GF-D8 (cell line): ENCODE data around the gene MUSK.
"Not testable (repeated sequence)": the region's sequence is repeated elsewhere in the genome, so short reads cannot be mapped to it uniquely, and the experiment has no call there.

Experiments used
- DNase-seq: peaks from one replicate; lab custom pipeline; 2025; lab: John Stamatoyannopoulos, UW

MUSK gene

DNA sequence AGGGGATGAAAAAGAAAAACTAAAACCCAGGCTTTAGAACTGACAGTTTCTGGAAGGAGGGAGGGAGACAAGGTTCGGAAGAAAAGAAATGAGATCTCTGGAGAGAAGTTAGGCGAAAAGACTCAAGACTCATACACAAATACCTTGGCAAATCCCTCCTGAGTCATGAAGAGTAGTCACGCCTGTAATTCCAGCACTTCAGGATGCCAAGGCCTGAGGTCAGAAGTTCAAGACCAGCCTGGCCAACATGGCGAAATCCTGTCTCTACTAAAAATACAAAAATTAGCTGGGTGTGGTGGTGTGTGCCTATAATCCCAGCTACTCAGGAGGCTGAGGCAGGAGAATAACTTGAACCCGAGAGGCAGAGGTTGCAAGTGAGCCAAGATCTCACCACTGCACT is 27.3 kb downstream of the MUSK start:
- DNase-seq: not testable (repeated sequence)

GRCh38 chr9:110700953-110701352 is 32.4 kb downstream of the MUSK start:
- DNase-seq: no peak

DNA sequence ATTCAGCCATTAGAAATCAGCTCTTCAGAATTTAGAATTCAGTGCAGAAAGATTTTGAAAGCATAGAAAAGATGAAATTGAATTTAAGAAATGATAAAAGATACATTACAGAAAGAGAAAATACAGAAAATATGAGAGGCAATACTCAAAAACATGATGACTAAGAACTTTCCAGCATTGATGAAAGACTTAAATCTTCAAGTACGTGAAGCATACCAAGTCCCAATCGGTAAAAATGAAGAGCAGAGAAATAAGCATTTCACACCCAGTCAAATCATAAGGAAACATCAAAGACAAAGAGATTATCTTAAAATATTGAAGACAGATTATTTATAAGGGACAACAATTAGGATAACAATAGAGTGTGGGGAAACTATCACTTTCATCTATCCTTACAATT is 35.1 kb downstream of the MUSK start:
- no peak for DNase-seq

GRCh38 chr9:110707419-110707818 is 38.8 kb downstream of the MUSK start:
- no peak for DNase-seq

DNA sequence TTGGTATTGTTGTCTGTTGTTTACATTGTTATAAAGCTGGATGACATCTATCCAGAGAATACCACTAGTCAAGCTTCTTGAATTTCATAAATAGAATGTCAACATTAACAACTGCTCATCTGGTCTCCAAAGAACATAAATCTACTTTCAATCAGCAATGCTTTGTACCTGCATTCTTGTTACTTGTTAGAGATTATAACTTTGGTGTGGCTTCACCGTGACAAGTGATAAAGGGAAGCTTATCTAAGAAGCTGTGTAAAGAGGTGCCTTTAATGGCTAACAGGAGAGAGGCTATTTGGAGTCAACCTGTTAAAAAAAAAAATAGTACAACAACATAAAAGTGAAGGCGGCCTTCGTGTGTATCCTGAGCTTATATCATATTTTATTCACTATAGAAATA is 41.8 kb downstream of the MUSK start:
- no peak for DNase-seq

DNA sequence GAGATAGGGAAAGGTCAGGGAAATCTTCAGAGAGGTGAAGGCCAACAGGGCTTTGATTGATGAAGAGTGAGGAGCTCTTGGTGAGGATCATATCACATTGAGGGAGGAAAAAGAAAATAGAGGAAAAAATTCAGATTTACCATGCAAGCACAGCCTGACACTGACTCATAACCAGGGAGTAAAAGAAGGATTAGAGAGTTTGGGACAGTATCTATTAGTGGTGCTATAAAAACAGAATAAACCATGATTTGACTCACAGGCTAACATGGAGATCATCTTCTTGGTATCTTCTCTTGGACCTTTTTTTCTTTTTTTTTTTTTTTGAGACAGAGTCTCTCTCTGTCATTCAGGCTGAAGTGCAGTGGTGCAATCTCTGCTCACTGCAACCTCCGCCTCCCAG is 44.4 kb downstream of the MUSK start:
- no peak for DNase-seq

GRCh38 chr9:110714314-110714713 is 45.7 kb downstream of the MUSK start:
- DNase-seq: no peak

GRCh38 chr9:110728058-110728457 is 59.5 kb downstream of the MUSK start:
- no peak for DNase-seq

DNA sequence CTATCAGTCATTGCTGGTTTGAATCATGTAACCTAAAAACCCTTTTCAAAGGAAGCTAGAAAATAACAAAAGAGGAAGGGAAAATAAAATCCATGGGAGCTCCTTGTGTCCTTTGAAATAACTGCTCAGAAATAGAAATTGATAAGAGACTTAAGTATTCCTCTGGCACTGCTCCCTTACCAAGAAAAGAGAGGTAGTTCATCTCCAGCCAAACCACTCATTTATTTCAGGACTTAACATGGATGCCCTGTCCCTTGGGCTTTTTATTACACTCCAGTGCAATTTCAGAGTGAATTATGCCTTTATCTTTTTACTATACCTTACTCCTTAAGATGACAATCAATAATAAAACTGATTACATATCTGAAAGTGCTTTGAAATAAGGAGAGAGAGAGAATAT is 61.0 kb downstream of the MUSK start:
- DNase-seq: no peak

DNA sequence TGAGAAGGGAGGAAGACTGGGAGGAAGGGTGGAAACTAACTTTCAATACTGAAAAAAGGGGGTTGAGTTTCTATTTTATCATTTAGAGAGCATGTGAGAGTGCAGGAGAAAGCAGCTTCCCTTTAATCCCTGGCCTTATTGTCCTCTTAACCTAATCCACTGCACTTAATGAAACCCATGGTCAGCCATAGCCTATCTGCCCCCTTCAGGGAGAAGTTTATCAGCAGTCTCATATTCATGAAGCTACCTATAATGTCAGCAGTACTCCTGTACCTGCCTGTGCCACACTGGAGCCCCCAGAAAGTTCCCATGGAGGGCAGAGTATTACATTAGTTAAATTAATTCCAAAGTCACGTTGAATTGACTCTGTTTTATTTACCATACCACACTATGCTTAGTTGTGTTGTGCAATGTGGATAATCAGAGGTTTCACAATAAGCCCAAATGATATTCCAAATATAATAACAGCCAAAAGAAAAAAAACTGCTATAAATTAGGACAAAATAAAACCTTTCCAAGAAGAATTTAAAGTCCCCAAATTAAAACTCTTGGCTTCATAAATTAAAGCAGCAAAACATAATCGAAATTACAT is 62.9 kb downstream of the MUSK start:
- no peak for DNase-seq

GRCh38 chr9:110738982-110739381 is 70.4 kb downstream of the MUSK start:
- no peak for DNase-seq

GRCh38 chr9:110742741-110743371 is 74.3 kb downstream of the MUSK start:
- no peak for DNase-seq

GRCh38 chr9:110744715-110745384 is 76.3 kb downstream of the MUSK start:
- DNase-seq: no peak

DNA sequence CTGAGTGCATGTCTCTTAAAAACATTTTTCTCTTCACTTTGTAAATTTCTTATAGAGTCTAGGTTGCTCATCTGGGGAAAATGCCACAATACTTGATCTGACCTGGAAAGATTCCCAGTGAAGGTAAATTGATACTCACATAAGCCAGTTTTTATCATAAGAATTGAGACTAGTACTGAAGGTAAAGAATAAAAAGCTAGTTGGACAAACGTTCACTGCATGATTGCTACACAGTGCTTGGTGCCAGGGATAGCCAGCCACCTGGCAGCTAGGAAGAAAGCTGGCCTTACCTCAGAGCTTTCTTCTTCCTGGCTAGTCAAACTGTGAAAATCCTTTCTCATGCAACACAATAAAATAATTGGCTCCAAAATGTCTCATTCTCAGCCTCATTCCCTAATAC is 77.1 kb downstream of the MUSK start:
- no peak for DNase-seq

DNA sequence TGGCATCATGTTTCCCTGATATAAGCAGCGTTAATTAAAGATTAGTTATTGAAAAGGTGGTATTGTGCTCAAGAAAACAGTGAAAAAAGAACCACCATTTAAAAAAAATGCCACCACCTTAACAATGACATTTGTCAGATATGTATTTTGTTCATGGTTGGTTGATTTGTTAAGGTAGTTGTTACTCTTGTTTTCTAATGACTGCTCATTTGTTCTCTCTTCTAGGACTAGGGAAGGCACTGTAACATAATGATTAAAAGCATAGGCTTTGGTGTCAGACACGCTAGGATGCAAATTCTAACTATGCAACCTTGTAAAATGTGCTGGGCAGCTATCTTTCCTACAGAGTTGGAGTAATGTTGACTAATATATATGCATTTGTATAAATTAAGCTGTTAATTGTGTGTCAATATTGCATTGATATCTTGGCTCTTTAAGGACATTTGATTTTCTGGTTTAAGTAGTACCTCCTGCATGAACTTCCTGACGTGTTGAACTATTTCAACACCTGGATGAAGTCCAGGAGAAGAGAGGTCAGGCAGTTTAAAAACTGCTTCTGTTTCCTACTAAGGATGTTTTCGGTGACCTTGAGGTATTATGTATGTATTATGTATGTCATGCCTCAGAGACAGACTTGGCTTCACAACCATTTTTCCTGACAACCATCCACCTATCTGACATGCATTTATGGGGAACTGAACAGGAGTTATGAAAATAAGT is 77.8 kb downstream of the MUSK start:
- no peak for DNase-seq

DNA sequence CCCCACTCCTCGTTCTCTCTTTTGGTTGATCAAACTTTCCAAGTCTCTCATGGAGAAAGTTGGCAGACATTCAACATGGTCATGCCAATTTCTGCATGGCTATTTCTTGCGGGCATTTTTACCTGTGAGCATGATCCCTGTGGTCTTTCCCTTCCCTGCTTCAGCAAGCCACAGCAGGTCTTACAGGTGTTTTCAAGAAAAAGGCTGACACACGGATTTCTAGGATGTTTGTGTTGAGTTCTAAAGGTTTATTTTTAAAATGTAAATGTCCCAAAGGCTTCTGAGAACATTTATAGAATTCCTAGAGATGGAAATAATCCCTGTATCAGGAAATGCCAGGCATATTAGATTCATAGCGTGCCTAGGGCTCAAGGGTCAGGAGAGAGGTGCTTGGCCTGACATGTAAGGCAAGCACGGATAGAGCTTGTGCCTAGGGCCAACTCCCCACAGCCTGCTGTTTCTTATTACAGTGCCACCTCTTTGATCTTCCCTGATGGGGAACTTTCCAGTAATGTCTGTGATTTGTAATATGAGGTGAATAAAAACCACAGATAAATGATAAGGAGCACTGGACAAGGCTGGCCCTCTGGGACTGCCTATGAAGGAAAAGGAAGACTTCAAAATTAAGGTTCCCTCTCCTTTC is 79.8 kb downstream of the MUSK start:
- no peak for DNase-seq

GRCh38 chr9:110750272-110750671 is 81.7 kb downstream of the MUSK start:
- DNase-seq: no peak

DNA sequence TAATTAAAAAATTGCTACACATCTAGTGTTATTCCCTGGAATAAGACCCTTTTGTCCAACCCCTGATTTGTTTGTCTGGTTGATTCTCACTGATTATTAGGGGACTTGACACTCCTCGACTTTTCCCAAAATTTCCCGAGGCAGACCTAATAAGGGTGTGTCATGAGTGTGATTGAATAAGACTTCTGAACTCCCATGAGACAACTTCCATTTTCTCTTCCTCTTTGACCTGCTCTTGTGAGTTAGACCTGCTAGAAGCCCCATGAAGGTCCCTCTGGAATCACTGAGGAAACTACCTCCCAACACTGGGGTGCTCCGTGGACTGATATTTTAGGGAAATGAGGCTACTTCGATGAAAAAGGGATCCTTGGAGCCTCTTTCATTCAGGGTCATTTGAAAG is 83.4 kb downstream of the MUSK start:
- no peak for DNase-seq

DNA sequence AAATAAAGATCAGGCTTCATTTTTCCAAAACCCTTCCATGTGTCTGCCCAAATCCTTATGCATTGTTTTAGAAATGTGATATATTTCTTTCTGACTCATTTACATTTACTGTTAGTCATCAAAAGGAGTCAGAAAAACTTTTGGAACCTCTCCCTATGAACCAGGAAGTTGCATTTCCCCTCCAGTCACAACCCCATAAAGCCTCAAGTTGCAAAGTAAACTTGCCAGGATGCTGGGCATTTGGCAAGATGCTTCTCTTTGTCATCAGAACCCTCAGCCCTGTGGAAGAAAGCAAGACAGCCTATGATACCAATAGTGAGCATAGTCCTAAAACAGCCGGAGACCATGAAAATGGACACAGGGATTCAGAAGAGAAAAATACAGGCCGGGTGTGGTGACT is 84.2 kb downstream of the MUSK start:
- no peak for DNase-seq

- no peak for DNase-seq
Observed at GRCh38 chr9:110753731-110754231, 85.2 kb downstream of the MUSK start.

- DNase-seq: no peak
Observed at GRCh38 chr9:110755179-110755578, 86.6 kb downstream of the MUSK start.

DNA sequence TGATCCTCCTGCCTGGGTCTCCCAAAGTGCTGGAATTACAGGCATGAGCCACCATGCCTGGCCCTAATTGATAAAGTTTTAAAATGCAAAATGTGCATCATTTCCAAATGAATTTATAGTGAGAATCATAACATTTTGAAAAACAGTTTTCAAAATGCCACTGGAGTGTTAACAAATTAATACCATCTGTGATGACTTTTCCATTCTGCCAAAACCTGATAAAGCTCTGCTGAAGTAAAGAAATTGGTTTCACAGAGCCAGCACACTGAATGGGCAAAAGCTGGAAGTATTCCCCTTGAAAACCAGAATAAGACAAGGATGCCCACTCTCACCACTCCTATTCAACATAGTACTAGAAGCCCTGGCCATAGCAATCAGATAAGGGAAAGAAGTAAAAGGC is 89.6 kb downstream of the MUSK start:
- no peak for DNase-seq
